Ureter (tissue), 1 donor: ENCODE measurements around the gene HRH3. TPM values are rescaled to one million over a fixed set of nuclear protein-coding genes. Genes with fewer than 3 reads are reported as not detected.

Experiments
- DNase-seq: peaks from one replicate; pipeline ENCODE4 v3.0.0-alpha.2; 2020; ENCODE audit warnings: low spot score
- total RNA-seq: library from RNA; stranded (reverse); gene quantifications from one replicate; pipeline ENCODE4 v1.2.4, GENCODE V29; 2023
- donor health status: DM: yes; HTN: yes; CAD: no.

HRH3 gene
- total RNA-seq, 1 donor from 2014 or later = 4.2 TPM

- DNase-seq = no peak
These were observed 24.6 kb upstream of the HRH3 start for GRCh38 chr20:62244644-62245108.

DNA sequence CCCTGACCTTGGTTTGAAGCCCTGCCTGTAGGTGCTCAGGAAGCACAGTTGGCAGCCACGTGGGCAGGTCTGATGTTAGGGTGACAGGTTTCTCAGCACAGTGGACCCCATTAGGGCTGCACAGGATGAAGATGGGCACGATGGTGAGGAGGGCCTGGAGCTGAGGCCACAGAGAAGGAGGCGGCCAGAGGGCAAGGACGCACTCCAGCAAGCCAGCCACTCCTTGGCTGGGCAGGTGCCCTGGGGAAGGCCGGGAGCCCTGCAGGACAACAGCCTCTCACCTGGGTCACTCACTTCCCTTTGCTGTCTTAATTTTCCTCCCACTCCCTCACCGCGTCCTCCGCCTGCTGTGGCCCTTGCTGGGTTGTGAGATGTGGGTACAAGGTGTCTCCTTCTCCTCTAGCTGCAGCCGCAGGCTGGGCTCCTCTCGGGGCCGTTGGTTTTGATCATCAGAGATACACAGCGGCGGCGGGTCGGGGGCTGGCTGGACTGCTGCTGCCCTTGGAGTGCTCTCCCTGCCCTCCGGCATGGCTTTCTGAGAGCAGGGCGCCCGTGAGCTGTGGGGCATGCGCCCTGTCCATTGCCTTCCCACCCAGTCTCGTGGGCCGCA, 23.9 kb upstream of the HRH3 start:
- DNase-seq = no peak

DNA sequence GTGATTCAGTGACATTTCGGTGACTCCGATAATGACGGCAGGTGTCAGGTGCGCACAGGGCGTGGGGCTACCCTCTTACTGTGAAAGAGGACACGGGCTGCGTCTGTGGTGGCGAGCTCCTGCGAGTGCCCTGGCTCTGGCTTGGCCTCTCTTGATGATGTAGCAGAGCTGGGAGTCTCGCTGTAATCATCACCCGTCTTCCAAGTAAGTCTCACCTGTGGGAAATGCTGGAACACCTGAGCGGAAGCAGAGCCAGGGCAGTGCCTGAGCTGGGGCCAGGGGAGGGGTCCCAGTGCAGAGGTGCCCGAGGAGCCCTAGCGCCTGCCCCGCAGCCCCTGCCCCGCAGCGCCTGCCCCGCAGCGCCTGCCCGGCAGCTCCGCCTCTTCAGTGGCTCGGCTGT, 23.0 kb upstream of the HRH3 start:
- no peak for DNase-seq

- no peak for DNase-seq
These were observed 22.1 kb upstream of the HRH3 start for GRCh38 chr20:62242176-62242575.

- peak; percentile 70 for DNase-seq
These were observed 21.4 kb upstream of the HRH3 start for GRCh38 chr20:62241506-62241905.

DNA sequence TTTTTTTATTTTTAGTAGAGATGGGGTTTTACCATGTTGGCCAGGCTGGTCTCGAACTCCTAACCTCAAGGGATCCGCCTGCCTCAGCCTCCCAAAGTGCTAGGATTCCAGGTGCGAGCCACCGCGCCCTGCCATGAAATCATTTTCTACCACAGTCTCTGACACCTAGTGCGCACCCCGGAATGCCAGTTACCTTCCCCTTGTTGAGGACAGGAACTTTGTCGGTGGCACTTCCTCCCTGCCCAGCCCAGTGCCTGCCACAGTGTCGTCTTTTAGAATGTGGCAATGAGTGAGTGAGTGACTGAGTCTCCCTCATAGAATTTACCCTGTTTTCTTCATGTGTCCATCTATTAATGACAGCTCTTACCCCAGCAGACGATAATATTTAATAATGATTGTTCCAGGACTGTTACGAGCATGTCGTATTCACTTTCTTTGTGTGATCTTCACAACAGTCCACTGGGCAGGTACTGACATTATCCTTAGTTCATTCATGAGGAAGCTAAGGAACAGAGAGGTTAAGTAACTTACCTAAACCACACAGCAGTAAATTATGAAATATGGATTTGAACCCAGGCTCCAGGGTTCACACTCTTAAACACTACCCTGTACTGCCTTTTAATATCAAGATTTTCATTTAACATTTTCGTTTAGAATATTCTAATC, 20.1 kb upstream of the HRH3 start:
- no peak for DNase-seq

GRCh38 chr20:62239278-62239879, 19.3 kb upstream of the HRH3 start:
- no peak for DNase-seq

DNA sequence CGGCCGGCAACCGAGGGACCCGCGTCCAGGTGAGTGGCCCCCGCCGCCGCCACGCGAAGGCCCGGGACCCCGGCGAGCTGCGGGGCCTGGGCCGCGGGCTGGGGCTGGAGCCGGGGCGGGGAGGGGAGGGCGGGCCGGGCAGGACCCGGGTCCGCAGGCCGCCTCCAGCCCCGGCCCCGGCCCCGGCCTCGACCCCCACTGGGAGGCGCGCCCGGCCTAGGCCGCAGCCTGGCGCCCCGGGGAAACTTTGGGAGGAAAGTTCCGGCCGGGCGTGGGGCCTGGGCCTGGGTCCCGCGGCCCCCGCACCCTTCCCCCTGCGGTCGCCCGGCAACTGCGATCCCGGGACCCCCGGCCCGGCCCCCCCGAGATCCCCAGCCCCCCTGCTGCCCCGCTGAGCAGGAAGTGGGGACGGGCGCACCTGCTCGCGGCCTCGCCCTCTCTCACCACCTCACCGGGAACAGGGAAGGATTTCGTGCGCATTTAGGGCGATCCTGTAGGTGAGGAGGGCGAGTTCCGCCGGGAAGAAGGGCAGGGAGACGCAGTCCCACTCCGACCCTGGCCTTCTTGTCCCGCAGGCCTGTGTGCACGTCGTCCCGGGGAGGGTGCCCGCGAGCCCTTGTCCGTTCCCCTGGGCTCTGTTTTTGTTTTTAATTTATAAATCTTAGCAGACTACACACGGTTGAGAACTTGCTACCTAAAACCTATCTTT, 18.6 kb upstream of the HRH3 start:
- DNase-seq = peak; percentile 65

DNA sequence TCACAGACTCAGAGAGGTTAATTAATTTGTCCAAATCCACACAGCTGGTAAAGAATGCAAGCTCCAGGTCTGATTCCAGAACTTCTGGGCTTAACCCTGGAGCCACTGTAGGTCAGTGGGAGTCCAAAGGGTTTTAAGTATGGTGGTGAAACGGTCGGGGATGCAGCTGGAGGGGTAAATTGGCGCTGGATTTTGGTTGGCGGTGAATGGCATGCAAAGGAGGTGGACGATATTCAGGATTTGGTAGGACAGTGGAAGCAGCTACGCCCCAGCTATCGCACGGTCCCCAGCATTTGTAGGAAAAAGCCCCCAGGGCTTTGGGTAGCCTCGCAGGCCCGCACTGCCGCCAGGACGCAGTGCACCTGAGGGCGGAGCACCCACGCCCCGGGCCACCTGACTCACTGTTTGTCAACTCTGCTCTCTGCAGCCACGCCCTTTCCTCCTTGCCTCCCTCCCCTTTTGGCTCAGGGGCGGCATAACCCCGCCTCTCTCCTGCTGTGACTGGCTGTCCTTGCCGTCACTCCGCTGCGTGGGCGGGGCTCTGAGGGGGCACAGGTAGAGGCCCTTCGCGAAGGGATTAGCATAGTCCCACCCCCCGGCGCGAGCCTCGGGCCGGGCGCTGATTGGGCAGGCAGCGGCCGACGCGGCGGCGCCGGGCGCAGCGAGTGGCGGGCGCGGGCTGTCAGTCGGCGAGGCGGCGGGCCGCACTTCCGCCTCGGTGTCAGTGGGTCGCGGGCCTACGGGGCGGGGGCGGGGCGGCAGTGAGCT, 17.9 kb upstream of the HRH3 start, which contains the start of gene OSBPL2:
OSBPL2 (plus strand) TSS at position 721 of the 768 bp plus-strand sequence. CDS start 17,664 bp downstream, outside the sequence.
- DNase-seq = peak; percentile 100

- no peak for DNase-seq
These were observed 17.4 kb upstream of the HRH3 start for GRCh38 chr20:62237514-62237800.

DNA sequence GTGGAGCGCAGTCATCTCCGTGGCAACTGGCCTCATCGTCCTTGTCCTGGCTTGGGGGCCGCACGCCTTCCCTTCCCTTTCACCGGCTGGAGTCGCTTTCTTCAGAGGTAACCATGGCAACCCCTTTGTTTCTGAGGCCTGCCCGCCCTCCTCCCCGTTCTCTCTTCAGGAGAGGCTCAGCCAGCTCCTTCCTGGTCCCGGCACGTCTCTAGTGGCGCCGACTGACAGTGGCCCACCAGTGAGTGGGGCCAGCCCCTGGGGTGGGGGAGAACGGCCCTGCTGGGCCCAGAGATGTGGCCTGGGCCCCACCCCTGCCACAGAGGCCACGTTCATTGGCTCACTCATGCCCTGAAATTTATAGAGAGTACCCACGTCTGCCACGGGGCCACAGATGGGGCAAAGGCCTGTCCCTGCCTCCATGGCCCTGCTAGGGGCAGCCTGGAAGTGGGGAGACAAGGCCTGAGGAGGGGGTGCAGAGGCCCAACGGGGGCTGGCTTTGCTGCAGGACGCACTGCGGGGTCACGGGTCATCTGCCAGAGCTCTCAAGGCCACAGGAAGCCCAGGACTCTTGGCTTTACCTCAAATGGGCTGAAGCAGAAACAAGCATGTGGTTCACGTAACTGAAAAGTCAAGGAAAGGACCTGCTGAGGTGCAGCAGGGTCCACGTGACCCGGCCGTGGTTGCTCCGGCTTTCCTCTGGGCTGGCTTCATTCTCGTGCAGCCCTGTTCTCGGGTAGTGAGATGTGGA, 16.9 kb upstream of the HRH3 start:
- DNase-seq = no peak

GRCh38 chr20:62236200-62236599, 16.1 kb upstream of the HRH3 start:
- DNase-seq = no peak

DNA sequence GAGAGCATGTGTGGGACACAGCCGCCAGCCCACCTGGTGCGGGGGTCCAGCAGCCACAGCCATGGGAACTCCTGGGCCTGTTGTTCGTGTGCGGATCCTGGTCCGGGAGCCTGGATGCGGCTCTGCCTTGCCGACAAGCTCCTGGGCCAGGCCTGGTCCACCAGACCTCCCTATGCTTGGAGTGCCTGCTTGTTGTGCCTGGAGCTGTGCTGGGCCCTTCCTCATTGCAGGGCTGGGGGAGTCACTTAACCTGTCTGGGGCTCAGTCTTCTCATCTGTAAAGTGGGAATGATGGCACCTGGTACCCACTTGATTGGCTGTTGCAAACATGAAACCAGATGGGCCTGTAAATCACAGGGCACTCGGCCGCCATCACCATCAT, 15.7 kb upstream of the HRH3 start:
- DNase-seq = no peak

DNA sequence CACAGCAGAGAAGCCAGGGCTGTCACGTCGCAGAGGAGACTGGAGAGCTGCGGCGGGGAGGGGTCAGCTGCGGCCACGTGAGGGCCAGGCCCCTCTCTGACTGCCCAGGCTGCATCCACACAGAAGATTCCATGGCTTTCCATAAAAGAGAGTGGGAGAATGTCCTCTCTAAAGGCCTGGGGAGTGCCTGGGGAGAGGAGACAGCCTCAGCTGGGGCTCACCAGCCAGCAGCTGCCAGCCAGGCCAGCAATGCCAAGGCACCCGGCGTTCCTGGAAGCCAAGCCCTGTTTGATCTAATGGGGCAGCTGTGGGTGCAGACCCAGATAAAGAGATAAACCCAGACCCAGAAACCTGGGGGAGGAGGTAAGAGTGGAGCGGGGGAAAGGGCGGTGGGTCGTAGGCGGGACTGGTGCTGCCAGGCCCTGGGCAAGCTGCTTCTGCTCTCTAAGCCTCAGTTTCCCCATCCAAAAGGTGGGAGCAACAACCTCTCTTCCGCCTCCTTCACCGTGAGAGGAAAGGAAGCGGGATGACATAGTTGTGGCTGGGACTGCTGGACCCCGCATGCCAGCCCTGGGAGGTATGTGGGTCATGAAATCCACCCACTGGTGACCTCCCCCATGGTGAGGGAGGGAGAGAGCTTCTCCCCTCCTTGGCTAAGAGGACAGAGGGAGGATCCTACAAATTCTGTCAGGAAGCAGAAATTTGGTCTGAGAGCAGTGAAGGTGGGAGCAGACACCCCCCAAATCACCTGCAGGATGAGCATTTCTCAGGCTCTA, 15.1 kb upstream of the HRH3 start:
- no peak for DNase-seq

- DNase-seq = no peak
These were observed 14.3 kb upstream of the HRH3 start for GRCh38 chr20:62234339-62234738.

DNA sequence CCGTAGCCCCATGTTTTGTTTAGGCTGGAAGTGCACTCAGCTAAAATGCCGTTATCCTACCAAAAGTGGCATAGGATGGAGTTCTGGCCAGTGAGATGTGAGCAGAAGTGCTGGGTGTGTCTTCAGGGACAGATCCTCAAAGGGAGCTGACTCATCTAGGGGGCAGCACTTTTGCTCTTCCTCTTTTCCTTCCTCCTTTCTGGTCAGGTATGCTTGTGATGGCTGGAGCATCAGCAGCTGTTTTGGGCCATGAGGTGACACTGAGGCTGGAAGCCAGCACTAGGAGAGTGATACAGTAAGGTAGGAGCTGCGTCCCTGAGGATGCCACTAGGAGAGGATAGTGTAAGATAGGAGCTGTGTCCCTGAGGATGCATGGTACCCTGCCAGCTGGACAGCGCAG, 13.6 kb upstream of the HRH3 start:
- DNase-seq = no peak

GRCh38 chr20:62232770-62233645, 12.9 kb upstream of the HRH3 start:
- DNase-seq = peak; percentile 63

- DNase-seq = peak; percentile 88
These were observed 12.1 kb upstream of the HRH3 start for GRCh38 chr20:62232194-62232593.

DNA sequence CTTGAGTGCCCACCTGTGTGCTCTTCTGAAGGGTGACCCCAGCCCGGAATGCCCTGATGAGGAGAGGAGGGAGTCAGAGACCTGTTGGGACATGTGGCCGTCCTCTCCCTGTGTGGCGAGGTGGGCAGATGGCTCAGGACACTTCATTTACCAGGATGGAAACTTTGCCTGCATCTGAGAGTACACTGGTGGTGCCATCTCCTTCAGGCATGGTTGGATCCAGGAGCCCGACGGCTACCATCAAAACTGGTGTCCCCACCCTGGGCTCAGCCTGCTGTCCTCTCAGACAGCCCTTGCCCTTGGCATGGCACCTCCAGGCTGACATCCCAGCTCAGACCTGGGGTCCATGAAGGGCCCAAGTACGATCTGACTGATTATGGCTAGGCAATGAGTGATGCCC, 11.2 kb upstream of the HRH3 start:
- no peak for DNase-seq
